Testis (tissue), 2 donors: ENCODE results near the gene ADAMTS7.

ENCODE experiments used
- CTCF ChIP-seq, 3 experiments: fragments of 450-650 bp in 2 of 3; fragments of 200-600 bp in 1 of 3; sonication (generic) in 1 of 3; IDR thresholded peaks; one replicate each; pipeline ENCODE4 v1.5.1; 2016 to 2019; ENCODE audit warnings: antibody characterized with exemption in 3 of 3, mild to moderate bottlenecking in 2 of 3, moderate library complexity in 1 of 3
- POLR2A ChIP-seq: fragments of 450-650 bp; IDR thresholded peaks from one replicate; pipeline ENCODE4 v1.6.1; 2017; ENCODE audit warnings: antibody characterized with exemption, mild to moderate bottlenecking, moderate library complexity

GRCh38 chr15:78717956-78718656 is 93.2 kb downstream of the ADAMTS7 start:
- TF ChIP-seq CTCF (IDR thresholded peaks at IDR 0.05) (no peak), POLR2A (no peak)
